Peyer's patch (tissue), 4 donors: Measurements from ENCODE around the gene ERMARD.

ENCODE experiments used
- POLR2A ChIP-seq, 2 donors: fragments of 450-650 bp; IDR thresholded peaks; one replicate each; pipeline ENCODE4 v1.5.1; 2017; ENCODE audit warnings: antibody characterized with exemption in 2 of 2, mild to moderate bottlenecking in 2 of 2, moderate library complexity in 2 of 2
- TF ChIP-seq, protein P1 (sequence below), 6 experiments: fragments of 450-650 bp in 4 of 6; fragments of 200-600 bp in 2 of 6; sonication (generic) in 1 of 6; IDR thresholded peaks; one replicate each; pipeline ENCODE4 v1.5.1; 2017 to 2019; ENCODE audit warnings: antibody characterized with exemption in 6 of 6, mild to moderate bottlenecking in 3 of 6, moderate library complexity in 1 of 6

DNA sequence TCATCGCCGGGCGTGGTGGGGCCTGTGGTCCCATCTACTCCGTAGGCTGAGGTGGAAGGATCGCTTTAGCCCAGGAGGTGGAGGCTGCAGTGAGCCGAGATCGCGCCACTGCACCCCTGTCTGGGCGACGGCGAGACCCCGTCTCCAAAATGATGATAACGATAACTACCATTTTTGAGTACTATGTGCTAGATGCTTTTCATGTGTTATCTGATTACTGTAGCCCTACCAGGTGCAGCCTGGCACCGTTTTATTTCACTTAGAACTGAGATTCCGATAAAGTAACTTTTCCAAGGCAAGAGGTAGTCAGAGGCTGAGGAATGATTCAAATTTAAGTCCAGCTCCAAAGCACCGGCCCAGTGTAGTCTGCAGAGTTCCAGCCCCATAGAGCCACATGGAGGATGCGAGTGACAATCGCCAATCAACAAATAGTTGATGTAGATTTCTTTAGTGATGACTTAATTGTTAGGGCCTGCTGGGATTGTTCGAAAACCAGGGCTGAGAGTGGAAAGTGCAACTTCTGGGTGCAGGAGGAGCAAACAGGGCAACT lies 727 bp downstream of the ERMARD start:
- TF ChIP-seq, protein P1, sequence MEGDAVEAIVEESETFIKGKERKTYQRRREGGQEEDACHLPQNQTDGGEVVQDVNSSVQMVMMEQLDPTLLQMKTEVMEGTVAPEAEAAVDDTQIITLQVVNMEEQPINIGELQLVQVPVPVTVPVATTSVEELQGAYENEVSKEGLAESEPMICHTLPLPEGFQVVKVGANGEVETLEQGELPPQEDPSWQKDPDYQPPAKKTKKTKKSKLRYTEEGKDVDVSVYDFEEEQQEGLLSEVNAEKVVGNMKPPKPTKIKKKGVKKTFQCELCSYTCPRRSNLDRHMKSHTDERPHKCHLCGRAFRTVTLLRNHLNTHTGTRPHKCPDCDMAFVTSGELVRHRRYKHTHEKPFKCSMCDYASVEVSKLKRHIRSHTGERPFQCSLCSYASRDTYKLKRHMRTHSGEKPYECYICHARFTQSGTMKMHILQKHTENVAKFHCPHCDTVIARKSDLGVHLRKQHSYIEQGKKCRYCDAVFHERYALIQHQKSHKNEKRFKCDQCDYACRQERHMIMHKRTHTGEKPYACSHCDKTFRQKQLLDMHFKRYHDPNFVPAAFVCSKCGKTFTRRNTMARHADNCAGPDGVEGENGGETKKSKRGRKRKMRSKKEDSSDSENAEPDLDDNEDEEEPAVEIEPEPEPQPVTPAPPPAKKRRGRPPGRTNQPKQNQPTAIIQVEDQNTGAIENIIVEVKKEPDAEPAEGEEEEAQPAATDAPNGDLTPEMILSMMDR (IDR thresholded peaks at IDR 0.05) = no peak
- no peak for TF ChIP-seq POLR2A (IDR thresholded peaks at IDR 0.05)
